Colon (tissue), 2 donors: ENCODE measurements around the gene ALDOB.
A peak's percentile ranks its signal among the peaks of the same experiment; 100 is the strongest.
"Not testable (repeated sequence)": the region's sequence is repeated elsewhere in the genome, so short reads cannot be mapped to it uniquely, and the experiment has no call there.

Experiments used
- FAIRE-seq: peaks from 2 replicates; lab custom pipeline; 2012; peaks lifted over from hg19 to GRCh38; lab: Jason Lieb, UNC
- donor health status: control.
- donor health status: control.

The ALDOB gene

DNA sequence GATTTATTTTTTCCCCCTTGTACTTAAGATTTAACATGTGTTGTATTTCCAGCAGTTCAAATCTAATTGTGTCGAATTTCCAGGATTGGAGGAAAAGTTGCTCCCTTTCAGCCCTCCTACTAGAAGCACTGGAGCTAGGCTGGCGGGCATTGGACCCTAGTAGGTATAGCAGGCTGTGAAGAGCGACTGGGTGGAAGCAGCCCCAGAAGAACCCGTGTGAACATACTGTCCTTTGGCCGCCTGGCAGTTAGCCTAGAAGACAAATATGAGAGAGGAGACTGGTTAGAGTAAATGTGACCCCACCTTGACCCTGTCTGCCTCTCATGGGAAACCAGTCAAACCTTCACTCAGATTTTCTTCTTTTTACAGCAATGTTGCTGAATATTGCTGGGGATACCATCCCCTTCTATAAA lies 13.9 kb downstream of the ALDOB start:
- FAIRE-seq: no peak

DNA sequence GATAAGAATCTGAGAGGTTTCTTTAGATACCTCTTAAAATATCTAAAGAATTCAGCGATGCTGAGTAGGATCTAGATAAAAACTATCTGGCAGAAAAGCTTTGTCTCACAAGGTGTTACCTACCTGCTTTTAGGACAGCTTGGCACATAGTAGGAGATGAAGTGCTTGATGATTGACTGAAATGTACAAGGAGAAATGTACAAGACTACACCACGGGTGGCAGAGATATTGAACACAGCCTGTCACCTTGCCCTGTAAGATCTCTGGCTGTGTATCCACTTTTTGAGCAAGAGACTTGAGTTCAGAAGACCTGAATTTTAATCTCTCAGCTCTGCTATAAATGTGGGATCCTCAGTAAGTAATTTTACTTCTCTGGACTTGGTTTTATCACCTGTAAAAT lies 15.7 kb downstream of the ALDOB start:
- no peak for FAIRE-seq

- no peak for FAIRE-seq
Observed at GRCh38 chr9:101418518-101419430, 16.8 kb downstream of the ALDOB start.

DNA sequence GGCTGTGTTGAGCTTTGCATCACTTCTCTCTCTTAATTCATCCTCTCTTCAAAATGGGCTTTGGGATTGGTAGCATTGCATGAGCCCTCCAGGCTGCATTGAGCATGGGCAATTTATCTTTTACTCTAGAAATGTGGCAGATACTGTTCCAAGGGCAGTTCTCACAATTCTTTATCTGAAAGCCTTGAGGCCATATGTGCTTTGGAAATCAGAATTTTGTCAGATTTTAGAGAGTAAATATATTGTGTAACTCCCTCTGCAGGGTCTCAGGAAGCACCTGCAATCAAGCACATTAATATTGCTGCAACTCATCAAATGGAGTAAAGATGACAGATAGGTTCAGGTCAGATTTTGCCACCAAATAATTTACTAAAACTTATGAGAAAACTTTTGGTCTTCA lies 17.6 kb downstream of the ALDOB start:
- no peak for FAIRE-seq

- no peak for FAIRE-seq
Observed at GRCh38 chr9:101417389-101417788, 18.2 kb downstream of the ALDOB start.

GRCh38 chr9:101415578-101415977 lies 20.0 kb downstream of the ALDOB start:
- FAIRE-seq: no peak

GRCh38 chr9:101414839-101415238 lies 20.7 kb downstream of the ALDOB start:
- no peak for FAIRE-seq

DNA sequence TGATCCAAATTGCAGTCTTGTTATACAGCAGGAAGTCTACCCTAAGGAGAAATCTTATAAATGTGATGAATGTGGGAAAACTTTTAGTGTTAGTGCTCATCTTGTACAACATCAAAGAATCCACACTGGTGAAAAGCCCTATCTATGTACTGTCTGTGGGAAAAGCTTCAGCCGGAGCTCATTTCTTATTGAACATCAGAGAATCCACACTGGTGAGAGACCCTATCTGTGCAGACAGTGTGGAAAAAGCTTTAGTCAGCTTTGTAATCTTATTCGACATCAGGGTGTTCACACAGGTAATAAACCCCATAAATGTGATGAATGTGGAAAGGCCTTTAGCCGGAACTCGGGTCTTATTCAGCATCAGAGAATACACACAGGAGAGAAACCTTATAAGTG lies 26.5 kb downstream of the ALDOB start:
- no peak for FAIRE-seq

- no peak for FAIRE-seq
Observed at GRCh38 chr9:101408374-101409078, 27.0 kb downstream of the ALDOB start.

DNA sequence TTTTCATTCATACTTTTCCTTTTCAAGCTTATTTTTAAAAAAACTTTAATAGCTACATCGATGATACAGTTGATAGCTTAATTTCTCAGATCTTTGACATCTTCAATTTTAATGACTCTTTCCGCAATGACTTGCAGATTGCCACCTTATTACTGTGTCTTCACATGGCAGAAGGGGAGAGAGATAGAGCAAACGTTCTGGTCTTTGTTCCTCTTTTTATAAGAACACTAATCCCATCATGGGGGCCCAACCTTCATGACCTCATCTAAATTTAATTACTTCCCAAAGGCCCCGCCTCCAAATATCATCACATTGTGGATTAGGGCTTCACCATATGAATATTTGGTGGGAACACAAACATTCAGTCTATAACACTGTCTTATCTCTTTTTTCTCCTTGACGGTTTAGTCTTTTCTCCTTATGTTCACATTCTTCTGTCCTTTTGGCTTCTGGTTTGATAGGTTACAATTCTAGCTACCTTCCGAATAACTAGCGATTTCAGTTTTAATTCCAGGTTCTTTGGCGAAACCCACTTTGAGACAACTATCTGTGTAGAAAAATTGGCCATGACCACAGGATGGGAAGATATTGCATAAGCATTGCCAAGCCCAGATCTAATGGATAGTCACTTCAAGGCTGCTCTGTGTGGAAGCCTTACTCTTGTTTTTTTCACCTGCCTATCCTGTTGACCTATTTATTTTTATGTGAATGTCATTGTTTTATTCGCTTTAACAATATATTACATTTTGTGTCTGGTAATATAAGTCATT lies 31.9 kb downstream of the ALDOB start:
- no peak for FAIRE-seq

DNA sequence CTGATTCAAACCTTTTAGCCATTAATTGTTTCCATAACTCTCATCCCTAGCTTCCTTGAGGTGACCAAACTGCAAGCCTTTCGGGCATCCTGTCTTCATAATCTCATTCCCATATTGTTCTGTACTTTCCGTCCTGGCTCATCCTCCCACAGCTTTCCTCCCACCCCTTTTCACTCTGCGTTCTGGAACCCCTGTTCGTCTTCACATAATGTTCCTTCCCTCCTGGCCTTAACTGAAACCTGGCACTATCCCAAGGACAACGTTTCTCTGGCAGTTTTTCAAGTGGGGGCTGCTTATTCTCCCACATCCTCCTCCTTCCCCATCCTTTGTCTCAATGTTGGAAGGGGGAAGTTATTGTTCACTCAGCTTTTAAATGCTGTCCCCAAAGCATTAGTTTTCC lies 35.5 kb downstream of the ALDOB start:
- FAIRE-seq: no peak

DNA sequence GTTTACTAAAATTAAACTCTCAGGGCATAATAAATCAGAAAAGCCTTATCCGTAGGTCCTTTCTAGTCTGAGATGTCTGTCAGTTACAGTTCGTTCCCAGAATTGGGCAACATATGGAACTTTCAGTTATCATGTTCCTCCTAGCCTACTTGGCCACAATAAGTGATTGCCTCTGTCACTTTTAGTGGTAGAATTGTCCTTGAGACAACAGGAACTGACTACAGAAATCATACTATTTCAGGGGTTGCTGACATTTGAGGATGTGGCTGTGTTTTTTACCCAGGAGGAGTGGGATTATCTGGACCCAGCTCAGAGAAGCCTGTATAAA lies 36.0 kb downstream of the ALDOB start:
- no peak for FAIRE-seq

GRCh38 chr9:101398930-101399642 lies 36.5 kb downstream of the ALDOB start:
- FAIRE-seq: no peak

DNA sequence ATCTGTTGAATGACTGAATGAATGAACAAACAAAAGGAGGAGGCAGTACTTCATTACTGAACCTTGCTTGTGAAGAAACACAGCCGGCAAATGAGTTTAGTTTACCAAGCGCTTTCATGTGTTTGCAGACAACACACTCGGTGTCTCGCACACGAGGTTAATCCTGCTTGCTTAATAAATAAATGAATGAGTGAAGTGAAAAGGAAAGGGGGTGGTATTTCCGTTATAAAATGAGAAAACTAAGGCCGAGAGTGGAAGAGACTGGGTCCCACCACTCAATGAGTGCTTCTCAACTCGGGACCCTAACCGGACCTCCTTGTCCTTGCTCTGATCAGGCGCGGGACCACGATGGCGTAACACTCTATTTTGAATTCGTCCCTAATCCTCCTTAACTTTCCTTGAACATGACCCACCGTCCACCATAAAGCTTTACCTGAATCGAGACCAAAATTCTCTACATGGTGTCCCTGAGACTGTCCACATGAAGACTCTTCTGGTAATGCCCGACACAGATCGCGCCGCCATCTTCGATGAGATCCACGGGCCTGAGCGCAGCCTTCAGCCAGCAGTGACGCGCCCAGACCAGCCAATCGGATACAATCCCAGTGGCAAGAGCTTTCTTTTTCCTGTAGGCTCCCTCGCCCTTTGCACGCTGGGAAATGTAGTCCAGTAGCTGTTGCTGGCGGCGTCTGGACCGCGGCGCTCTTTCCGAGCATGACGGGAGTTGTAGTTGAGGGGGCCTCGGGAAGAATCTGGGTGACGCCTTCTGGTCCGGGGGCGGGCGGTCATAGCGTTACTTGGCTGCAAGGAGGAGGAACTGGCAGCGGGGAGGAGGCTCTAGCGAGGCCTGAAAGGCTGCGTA lies 37.3 kb downstream of the ALDOB start, which contains the start of the genes MRPL50 and ZNF189:
MRPL50 (minus strand) TSS at position 551 of the 862 bp plus-strand sequence; CDS start at position 525, 26 bp downstream.
ZNF189 (plus strand) TSS at position 784 of the 862 bp plus-strand sequence. CDS start 306 bp downstream, outside the sequence.
- peak; percentile 84 for FAIRE-seq

- FAIRE-seq: no peak
Observed at GRCh38 chr9:101397746-101398067, 37.9 kb downstream of the ALDOB start.

- FAIRE-seq: no peak
Observed at GRCh38 chr9:101394687-101395086, 40.9 kb downstream of the ALDOB start.

GRCh38 chr9:101393135-101393534 lies 42.4 kb downstream of the ALDOB start:
- no peak for FAIRE-seq

GRCh38 chr9:101388507-101388993 lies 47.0 kb downstream of the ALDOB start:
- no peak for FAIRE-seq

- FAIRE-seq: no peak
Observed at GRCh38 chr9:101387871-101388506, 47.6 kb downstream of the ALDOB start.

DNA sequence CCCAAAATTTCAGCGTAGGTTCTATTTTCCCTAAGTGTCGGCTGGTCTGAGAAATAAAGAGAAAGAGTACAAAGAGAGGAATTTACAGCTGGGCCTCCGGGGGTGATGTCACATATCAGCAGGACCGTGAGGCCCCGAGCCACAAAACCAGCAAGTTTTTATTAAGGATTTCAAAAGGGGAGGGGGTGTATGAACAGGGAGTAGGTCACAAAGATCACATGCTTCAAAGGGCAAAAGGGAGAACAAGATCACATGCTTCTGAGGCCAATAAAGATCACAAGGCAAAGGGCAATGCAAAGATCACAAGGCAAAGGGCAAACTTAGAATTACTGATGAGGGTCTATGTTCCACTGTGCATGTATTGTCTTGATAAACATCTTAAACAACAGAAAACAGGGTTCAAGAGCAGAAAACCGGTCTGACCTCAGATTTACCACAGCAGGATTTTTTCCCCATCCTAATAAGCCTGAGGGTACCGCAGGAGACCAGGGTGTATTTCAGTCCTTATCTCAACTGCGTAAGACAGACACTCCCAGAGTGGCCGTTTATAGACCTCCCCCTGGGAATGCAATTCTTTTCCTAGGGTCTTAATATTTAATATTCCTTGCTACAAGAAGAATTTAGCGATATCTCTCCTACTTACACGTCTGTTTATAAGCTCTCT lies 50.6 kb downstream of the ALDOB start, which contains the start of gene BAAT:
BAAT (minus strand) TSS at position 134 of the 664 bp plus-strand sequence. CDS start 13,602 bp downstream, outside the sequence.
- not testable (repeated sequence) for FAIRE-seq
